SH-SY5Y (cell line): Measurements from ENCODE around the gene GTF2A1.

ENCODE experiments used
- GATA2 ChIP-seq: IDR thresholded peaks from 2 replicates; pipeline ENCODE4 v1.6.1; 2011; ENCODE audit warnings: mild to moderate bottlenecking, low read depth, low read length
- GATA3 ChIP-seq: IDR thresholded peaks from 2 replicates; pipeline ENCODE4 v1.6.1; 2011; ENCODE audit warnings: low read depth, mild to moderate bottlenecking, low read length, moderate library complexity

GTF2A1 gene

GRCh38 chr14:81172881-81173280 is 47.9 kb downstream of the GTF2A1 start:
- TF ChIP-seq GATA2 (no peak), GATA3 (no peak)

DNA sequence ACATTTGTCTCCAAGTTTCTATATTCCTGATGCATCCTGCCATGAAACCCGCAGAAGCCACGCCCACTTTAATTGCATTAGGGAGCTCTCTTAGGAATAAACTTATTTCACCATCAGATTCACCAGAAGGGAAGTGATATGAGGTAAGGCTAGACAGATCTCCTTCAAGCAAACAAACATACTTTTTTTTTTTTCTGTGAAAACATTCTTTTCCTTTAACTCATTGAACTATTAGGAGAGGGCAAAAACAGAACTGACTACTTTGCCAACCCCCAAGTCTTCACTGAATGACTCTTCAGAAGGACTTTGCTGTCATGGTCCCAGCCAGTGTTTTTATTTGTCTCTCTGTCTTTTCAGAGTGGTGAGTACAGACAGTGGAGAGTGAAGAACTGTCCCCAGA is 48.4 kb downstream of the GTF2A1 start:
- TF ChIP-seq GATA2 (no peak), GATA3 (no peak)

GRCh38 chr14:81170829-81171195 is 49.9 kb downstream of the GTF2A1 start:
- TF ChIP-seq GATA2 (no peak), GATA3 (no peak)

DNA sequence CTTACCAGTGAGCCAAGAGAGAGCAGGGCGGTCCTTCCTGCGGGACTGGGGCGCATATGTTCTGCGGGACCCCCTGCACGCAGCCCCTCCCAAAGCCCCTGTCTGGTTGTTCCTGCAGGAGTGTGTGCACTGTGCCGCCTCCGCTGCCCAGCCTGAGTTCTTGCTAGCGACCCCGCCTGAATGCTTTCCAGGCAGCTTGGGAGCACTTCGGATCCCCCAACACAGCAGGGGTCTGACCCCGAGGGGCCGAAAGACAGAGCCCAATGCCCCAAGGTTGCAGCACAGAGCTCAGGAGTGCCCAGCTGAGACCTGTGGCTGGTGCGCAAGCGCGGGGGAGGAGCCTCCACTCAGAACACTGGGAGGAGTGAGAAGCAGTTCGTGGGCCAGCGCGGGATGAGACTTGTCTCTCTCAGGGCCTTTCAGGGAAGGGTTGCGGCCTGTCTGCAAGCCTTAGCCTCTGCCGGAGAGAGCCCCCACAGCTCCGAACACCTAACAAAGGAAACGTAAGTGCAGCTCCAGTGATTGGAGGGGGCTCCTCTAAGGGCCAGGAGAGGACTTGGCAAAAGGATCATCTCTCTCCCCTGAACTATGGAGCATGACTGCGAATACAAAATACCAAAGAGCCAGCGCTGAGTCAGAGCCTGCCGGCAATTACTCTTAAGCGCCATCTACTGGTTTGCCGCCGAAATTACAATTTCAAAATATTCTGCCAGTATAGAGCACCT is 50.5 kb downstream of the GTF2A1 start:
- TF ChIP-seq GATA3 (no peak), GATA2 (no peak)

DNA sequence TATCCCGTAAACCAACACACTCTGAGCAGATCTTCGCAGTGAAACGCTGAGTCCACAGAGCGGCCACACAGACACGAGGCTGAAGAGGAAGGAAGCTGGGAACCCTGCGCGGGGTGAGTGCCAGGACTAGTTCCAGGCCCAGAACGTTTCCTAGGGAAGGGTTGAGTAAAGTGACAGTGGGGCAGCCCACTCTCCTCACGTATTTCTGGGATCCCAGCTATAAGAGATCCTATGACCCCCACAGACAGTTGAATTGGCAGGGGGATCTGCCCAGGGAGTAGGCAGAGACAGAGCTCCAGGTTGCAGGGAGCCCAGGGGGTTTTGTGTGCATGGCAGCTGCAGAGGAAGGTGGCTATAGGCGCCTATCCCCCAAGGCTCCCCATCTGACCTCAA is 51.1 kb downstream of the GTF2A1 start:
- no peak for TF ChIP-seq GATA3
- TF ChIP-seq GATA2 = no peak

- TF ChIP-seq GATA2 (no peak), GATA3 (no peak)
Measured at GRCh38 chr14:81169267-81169666, 51.5 kb downstream of the GTF2A1 start.

- TF ChIP-seq GATA2 = no peak
- TF ChIP-seq GATA3 = no peak
Measured at GRCh38 chr14:81166121-81166520, 54.6 kb downstream of the GTF2A1 start.

DNA sequence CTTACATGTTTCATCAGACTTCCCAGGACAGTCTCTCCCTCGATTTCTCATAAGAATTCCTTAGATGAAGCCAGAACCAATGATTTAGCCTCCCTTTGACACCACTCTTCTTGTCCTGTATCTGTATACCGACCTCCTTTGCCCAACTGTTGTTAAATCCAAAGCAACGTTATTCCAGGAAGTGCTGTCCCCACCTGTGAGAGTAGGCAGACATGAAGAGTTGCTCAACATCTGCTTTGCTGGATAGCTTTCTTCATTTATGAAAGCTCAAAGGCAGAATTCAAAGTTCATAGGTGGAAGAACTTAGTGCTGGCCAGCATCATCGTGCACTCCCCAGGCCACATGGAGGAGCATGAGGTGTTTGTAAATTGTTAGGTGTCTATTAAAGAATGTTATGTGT is 55.6 kb downstream of the GTF2A1 start:
- no peak for TF ChIP-seq GATA3
- TF ChIP-seq GATA2 = no peak

GRCh38 chr14:81164167-81164774 is 56.5 kb downstream of the GTF2A1 start:
- no peak for TF ChIP-seq GATA2
- no peak for TF ChIP-seq GATA3

GRCh38 chr14:81162941-81163340 is 57.8 kb downstream of the GTF2A1 start:
- TF ChIP-seq GATA2 (no peak), GATA3 (no peak)

- TF ChIP-seq GATA2 (no peak), GATA3 (no peak)
Measured at GRCh38 chr14:81161749-81162148, 59.0 kb downstream of the GTF2A1 start.

GRCh38 chr14:81161088-81161487 is 59.7 kb downstream of the GTF2A1 start:
- TF ChIP-seq GATA2 = no peak
- TF ChIP-seq GATA3 = no peak

- TF ChIP-seq GATA3 (no peak), GATA2 (no peak)
Measured at GRCh38 chr14:81157431-81157830, 63.3 kb downstream of the GTF2A1 start.

GRCh38 chr14:81153187-81153586 is 67.6 kb downstream of the GTF2A1 start:
- TF ChIP-seq GATA2 = no peak
- no peak for TF ChIP-seq GATA3

DNA sequence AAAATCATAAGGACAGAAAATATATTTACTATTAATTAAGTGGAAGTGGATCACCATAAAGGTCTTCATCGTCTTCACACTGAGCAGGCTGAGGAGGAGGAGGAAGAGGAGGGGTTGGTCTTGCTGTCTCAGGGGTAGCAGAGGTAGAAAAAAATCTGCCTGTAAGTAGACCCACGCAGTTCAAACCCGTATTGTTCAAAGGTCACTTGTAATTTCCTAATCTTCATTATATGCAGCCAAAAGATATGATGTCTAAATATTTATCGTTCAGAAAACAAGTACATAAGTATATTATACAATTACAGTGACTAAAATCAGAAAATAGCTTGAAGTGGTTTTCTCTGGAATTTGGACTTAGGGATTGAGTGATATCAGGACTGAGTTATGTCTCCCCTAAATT is 72.1 kb downstream of the GTF2A1 start:
- no peak for TF ChIP-seq GATA3
- no peak for TF ChIP-seq GATA2
